Astrocyte (in vitro differentiated cells and primary cell): ENCODE data around the gene NXN.

Experiments used
- EZH2 ChIP-seq: IDR thresholded peaks from 2 replicates; pipeline ENCODE4 v1.6.1; 2012; ENCODE audit warnings: mild to moderate bottlenecking, low read length, inconsistent platforms; ENCODE audit not compliant: insufficient read depth
- TF ChIP-seq, protein P1 (sequence below): IDR thresholded peaks from 2 replicates; pipeline ENCODE4 v1.5.1; 2011; ENCODE audit warnings: low read depth, mild to moderate bottlenecking, inconsistent platforms, low read length, moderate library complexity; ENCODE audit not compliant: insufficient read depth

DNA sequence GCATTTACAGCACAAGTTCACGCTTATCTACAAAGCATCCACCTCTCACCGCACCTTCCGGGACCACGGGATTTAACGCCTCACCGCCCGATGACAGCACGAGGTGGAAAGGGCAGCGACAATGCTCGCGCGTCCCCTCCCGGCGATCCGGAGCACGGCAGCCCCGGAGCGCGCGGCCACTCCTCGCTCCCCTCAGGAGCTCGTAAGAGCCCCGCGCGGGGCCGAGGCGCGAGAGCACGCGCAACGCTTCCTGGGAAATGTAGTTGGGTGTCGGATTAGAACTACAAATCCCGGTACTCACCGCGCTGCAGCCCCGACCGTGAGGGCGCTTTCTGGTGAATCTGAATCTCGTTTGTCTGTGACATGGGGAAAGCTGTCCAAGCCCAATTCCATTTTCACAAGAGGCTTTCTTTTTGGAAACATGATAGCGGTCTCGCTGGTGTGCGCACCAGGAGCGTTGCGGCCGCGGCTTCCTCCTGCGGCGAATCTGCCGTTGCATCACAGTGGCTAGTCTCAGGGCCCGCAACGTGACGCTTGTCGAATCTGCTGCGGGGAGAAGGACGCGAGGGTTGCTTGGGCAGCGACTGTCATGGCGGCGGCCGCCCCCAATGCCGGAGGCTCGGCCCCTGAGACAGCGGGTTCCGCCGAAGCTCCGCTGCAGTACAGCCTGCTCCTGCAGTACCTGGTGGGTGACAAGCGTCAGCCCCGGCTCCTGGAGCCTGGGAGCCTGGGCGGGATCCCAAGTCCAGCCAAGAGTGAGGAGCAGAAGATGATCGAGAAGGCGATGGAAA, 17.2 kb upstream of the NXN start, which contains the start of gene TIMM22:
- TF ChIP-seq, protein P1, sequence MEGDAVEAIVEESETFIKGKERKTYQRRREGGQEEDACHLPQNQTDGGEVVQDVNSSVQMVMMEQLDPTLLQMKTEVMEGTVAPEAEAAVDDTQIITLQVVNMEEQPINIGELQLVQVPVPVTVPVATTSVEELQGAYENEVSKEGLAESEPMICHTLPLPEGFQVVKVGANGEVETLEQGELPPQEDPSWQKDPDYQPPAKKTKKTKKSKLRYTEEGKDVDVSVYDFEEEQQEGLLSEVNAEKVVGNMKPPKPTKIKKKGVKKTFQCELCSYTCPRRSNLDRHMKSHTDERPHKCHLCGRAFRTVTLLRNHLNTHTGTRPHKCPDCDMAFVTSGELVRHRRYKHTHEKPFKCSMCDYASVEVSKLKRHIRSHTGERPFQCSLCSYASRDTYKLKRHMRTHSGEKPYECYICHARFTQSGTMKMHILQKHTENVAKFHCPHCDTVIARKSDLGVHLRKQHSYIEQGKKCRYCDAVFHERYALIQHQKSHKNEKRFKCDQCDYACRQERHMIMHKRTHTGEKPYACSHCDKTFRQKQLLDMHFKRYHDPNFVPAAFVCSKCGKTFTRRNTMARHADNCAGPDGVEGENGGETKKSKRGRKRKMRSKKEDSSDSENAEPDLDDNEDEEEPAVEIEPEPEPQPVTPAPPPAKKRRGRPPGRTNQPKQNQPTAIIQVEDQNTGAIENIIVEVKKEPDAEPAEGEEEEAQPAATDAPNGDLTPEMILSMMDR, result peak; percentile 68
- TF ChIP-seq EZH2, result no peak
